Measurements from ENCODE around the gene PVALEF. TPM values are rescaled to one million over a fixed set of nuclear protein-coding genes. Genes with fewer than 3 reads are reported as not detected.
A peak's percentile ranks its signal among the peaks of the same experiment; 100 is the strongest.

PVALEF gene
- total and polyA plus RNA-seq, 2 donors (not counting 3 experiments of a cell fraction or from before 2014, with no cell fraction given) = not detected

- dilution Hi-C loops (cut with MboI; ENCODE audit: extremely low pct_ligation_motif_present, low sequenced_read_pairs) (no loop called here), intact Hi-C loops (cut with micrococcal nuclease) (no loop called here)
- H2AFZ ChIP-seq (ENCODE audit: low read depth, low read length) = peak overlapping the region; percentile 60
- H3K9ac ChIP-seq (replicated peaks; ENCODE audit: extremely low read depth, insufficient read depth, low read length) = no peak overlapping the region
- ChIA-PET POLR2A (no interaction called here), CTCF (no interaction called here)
- no peaks in the 10 kb centered on the region for H3K9me1 ChIP-seq (replicated peaks; ENCODE audit: control insufficient read depth, extremely low read depth, insufficient read depth, low read length)
- H3K9me3 ChIP-seq (replicated peaks; ENCODE audit: control insufficient read depth, insufficient read depth, low read length) = no peaks in the 10 kb centered on the region
- H3K36me3 ChIP-seq (ENCODE audit: control insufficient read depth in 2 of 2, extremely low read depth in 1 of 2, insufficient read depth in 2 of 2, low read length in 2 of 2) = no peaks in the 10 kb centered on the region
- no peak overlapping the region for H3K4me2 ChIP-seq (ENCODE audit: insufficient read depth, low read length)
- no peak overlapping the region for H3K4me3 ChIP-seq (replicated peaks in 1 of 3; ENCODE audit: insufficient read depth in 1 of 3, low read depth in 1 of 3, low read length in 3 of 3)
- FAIRE-seq (no peak), DNase-seq (ENCODE audit: low read depth, low spot score) (no peak)
- no TSS peak for BruUV-seq (replicated peaks)
- H3K27me3 ChIP-seq (ENCODE audit: control insufficient read depth in 2 of 2, insufficient read depth in 2 of 2, low read length in 2 of 2) = peaks cover 0 to 6% of the 10 kb centered on the region in 2 experiments
- no peaks in the 10 kb centered on the region for H3K79me2 ChIP-seq (ENCODE audit: control insufficient read depth, insufficient read depth, low read length)
- H4K20me1 ChIP-seq (replicated peaks; ENCODE audit: control insufficient read depth, extremely low read depth, insufficient read depth, low read length) = no peaks in the 10 kb centered on the region
- H3K27ac ChIP-seq (ENCODE audit: insufficient read depth, low read depth, low read length) = no peak overlapping the region
- TF ChIP-seq JUN (IDR thresholded peaks at IDR 0.05; ENCODE audit: borderline replicate concordance, insufficient read depth, insufficient read length, low read depth) (no peak), CTCF (IDR thresholded peaks at IDR 0.05; ENCODE audit: extremely low read depth in 1 of 2, insufficient read depth in 1 of 2, low read depth in 1 of 2, low read length in 2 of 2) (no peak), MAX (IDR thresholded peaks at IDR 0.05; ENCODE audit: insufficient read depth, insufficient read length) (no peak), GATA2 (IDR thresholded peaks at IDR 0.05; ENCODE audit: insufficient read depth, insufficient read length, low read depth, low read length) (no peak), EZH2 (IDR thresholded peaks at IDR 0.05; ENCODE audit: borderline replicate concordance, low read depth, low read length, severe bottlenecking) (no peak), POLR2A (IDR thresholded peaks at IDR 0.05; ENCODE audit: low read depth, low read length) (no peak), FOS (IDR thresholded peaks at IDR 0.05; ENCODE audit: borderline replicate concordance, insufficient read depth, low read length) (no peak), MYC (IDR thresholded peaks at IDR 0.05; ENCODE audit: low read depth, low read length) (no peak), POLR2AphosphoS5 (IDR thresholded peaks at IDR 0.05; ENCODE audit: insufficient read depth, low read depth, low read length) (no peak)
- H3K4me1 ChIP-seq (ENCODE audit: control insufficient read depth, extremely low read depth, insufficient read depth, low read length) = peaks cover 4% of the 10 kb centered on the region
Measured at GRCh38 chr17:81160747-81161453, 4.4 kb upstream of the PVALEF start.
